ENCODE measurements around the gene GRIK1.

GRCh38 chr21:29671728-29672127, 268.1 kb downstream of the GRIK1 start:
- TF ChIP-seq POLR2A (IDR thresholded peaks at IDR 0.05): no peak
- TF ChIP-seq CTCF (IDR thresholded peaks at IDR 0.05): no peak

All from thyroid gland (tissue), 4 donors.